Psoas muscle (tissue), 8 donors: ENCODE measurements around the gene NOP56. TPM values are rescaled to one million over a fixed set of nuclear protein-coding genes. Genes with fewer than 3 reads are reported as not detected.

Source experiments
- ATAC-seq, 4 donors: fragments of 200-7000 bp; cut with Tn5 transposase; one replicate each; pipeline ENCODE4 v1.9.1; 2020; ENCODE audit warnings: moderate library complexity in 3 of 4, mild to moderate bottlenecking in 2 of 4
- DNase-seq, 2 donors: peaks; one replicate each; pipeline ENCODE4 v3.0.0-alpha.2; 2020
- H3K27ac ChIP-seq: fragments of 200-600 bp; one replicate; pipeline ENCODE4 v1.8.0; 2022
- H3K27me3 ChIP-seq, 3 donors: fragments of 200-600 bp in 1 of 3; one replicate each; pipeline versions ENCODE4 v1.6.1 to v1.8.0; 2013 to 2022; ENCODE audit warnings: low read length in 2 of 3, mild to moderate bottlenecking in 2 of 3, moderate library complexity in 1 of 3; ENCODE audit not compliant: insufficient read depth in 3 of 3
- H3K36me3 ChIP-seq, 2 donors: fragments of 200-600 bp in 1 of 2; one replicate each; pipeline versions ENCODE4 v1.6.1 to v1.8.0; 2013 to 2022; ENCODE audit warnings: low read depth in 1 of 2, mild to moderate bottlenecking in 1 of 2, moderate library complexity in 1 of 2; ENCODE audit not compliant: insufficient read depth in 1 of 2
- H3K4me1 ChIP-seq: fragments of 200-600 bp; one replicate; pipeline ENCODE4 v1.8.0; 2022
- H3K4me3 ChIP-seq: fragments of 200-600 bp; one replicate; pipeline ENCODE4 v1.8.0; 2022; ENCODE audit warnings: mild to moderate bottlenecking
- H3K9me3 ChIP-seq: fragments of 200-600 bp; one replicate; pipeline ENCODE4 v1.8.0; 2022
- WGBS, 3 donors: extraction: QIAGEN DNeasy Blood & Tissue Kit; methylation state at CpG; one replicate each; pipeline versions ENCODE4 v1.1.6 to v1.1.7; 2013; 5-methylcytosine and 5-hydroxymethylcytosine counted together
- intact Hi-C, 2 donors: fragments of 100-400 bp; cut with DNase I; formaldehyde crosslinking; loops; one replicate each; pipeline versions ENCODE4 v1.11.0 to v1.14.2; 2022
- polyA plus RNA-seq, 3 donors: library from polyadenylated mRNA; stranded (reverse); fragments of 200-250 nt; gene quantifications; one replicate each; pipeline ENCODE4 v1.2.3, GENCODE V29; 2013
- total RNA-seq, 4 donors: library from RNA; stranded (reverse); fragmentation: NEBNext Ultra II Directional in 2 of 4; extraction: Animal tissue kit (Norgen Biotek cat#: 25700) in 2 of 4; gene quantifications; one replicate each; pipeline versions ENCODE4 v1.2.1 to v1.2.4, GENCODE V29; 2021 to 2023
- TF ChIP-seq, protein P1 (sequence below): fragments of 200-600 bp; IDR thresholded peaks from one replicate; pipeline ENCODE4 v1.8.0; 2022; ENCODE audit warnings: antibody characterized with exemption
- donor health status: healthy with polysubstance abuse.
- donor health status: DM: no; HTN: no; CAD: no; lungs with moderate emphysema.
- donor health status: Bipolar disorder and iron deficiency.
- donor health status: healthy.
- donor health status: DM: yes; HTN: yes; CAD: no.
- donor health status: DM: no; HTN: no; CAD: no.
- donor health status: DM: no; HTN: no; CAD: no.
- donor health status: DM: yes; HTN: yes; CAD: no.

The NOP56 gene
- total and polyA plus RNA-seq, 7 donors: 63.2 to 173 (median 91.6) TPM

DNA sequence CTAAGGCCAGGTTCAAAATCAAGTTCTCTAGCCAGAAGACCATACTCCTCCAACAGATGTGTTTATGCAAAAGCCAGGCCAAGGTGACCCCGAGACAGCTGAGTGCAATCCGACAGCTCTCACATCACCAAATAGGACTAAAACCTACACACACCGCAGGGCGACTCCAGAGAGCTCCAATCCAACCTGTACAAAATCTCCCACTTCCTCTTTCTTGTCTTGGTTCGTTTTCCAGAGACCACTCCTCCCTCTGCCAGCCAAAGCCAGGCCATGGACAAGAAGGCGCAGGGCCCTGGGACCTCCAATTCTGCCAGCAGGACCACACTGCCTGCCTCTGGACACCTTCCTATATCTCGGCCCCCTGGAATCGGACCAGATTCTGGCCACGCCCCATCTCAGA lies 11.5 kb upstream of the NOP56 start:
- Histone ChIP-seq H3K9me3 (no peaks in the 10 kb centered on the region), H3K27me3 (no peaks in the 10 kb centered on the region), H3K36me3 (peaks cover 3 to 27% of the 10 kb centered on the region in 2 donors), H3K4me1 (no peaks in the 10 kb centered on the region), H3K4me3 (no peak overlapping the region), H3K27ac (no peak overlapping the region)
- intact Hi-C loops: no loop called here
- TF ChIP-seq, protein P1, sequence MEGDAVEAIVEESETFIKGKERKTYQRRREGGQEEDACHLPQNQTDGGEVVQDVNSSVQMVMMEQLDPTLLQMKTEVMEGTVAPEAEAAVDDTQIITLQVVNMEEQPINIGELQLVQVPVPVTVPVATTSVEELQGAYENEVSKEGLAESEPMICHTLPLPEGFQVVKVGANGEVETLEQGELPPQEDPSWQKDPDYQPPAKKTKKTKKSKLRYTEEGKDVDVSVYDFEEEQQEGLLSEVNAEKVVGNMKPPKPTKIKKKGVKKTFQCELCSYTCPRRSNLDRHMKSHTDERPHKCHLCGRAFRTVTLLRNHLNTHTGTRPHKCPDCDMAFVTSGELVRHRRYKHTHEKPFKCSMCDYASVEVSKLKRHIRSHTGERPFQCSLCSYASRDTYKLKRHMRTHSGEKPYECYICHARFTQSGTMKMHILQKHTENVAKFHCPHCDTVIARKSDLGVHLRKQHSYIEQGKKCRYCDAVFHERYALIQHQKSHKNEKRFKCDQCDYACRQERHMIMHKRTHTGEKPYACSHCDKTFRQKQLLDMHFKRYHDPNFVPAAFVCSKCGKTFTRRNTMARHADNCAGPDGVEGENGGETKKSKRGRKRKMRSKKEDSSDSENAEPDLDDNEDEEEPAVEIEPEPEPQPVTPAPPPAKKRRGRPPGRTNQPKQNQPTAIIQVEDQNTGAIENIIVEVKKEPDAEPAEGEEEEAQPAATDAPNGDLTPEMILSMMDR: no peak
- DNase-seq (no peak), ATAC-seq (no peak)
- WGBS, 3 donors: 77 to 85% (median 83%) methylated on average over 9 of the region's 9 CpGs

DNA sequence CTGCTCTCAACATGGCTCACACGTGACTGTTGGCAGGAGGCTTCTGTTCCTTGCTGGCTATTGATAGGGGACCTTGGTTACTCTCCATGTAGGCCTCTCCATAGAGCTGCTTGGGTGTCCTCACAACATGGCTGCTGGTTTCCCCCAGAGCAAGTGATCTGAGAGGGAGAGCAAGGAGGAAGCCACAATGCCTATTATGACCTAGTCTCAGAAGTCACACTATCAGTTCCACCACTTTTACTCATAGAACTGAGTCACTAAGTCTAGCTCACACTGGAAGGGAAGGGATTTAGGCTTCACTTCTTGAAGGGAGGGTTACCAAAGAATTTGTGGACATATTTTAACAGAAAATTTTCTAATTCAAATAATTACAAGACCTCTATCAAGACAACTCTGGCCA lies 8.7 kb upstream of the NOP56 start:
- no peaks in the 10 kb centered on the region for H3K27me3 ChIP-seq
- intact Hi-C loops: no loop called here
- 84 to 90% (median 88%) methylated on average over 1 of the region's 1 CpG for WGBS, 3 donors
- H3K4me3 ChIP-seq: no peak overlapping the region
- no peak overlapping the region for H3K27ac ChIP-seq
- TF ChIP-seq, protein P1: no peak
- H3K4me1 ChIP-seq: no peaks in the 10 kb centered on the region
- H3K36me3 ChIP-seq: peaks cover 3 to 27% of the 10 kb centered on the region in 2 donors
- DNase-seq (no peak), ATAC-seq (no peak)
- H3K9me3 ChIP-seq: no peaks in the 10 kb centered on the region

DNA sequence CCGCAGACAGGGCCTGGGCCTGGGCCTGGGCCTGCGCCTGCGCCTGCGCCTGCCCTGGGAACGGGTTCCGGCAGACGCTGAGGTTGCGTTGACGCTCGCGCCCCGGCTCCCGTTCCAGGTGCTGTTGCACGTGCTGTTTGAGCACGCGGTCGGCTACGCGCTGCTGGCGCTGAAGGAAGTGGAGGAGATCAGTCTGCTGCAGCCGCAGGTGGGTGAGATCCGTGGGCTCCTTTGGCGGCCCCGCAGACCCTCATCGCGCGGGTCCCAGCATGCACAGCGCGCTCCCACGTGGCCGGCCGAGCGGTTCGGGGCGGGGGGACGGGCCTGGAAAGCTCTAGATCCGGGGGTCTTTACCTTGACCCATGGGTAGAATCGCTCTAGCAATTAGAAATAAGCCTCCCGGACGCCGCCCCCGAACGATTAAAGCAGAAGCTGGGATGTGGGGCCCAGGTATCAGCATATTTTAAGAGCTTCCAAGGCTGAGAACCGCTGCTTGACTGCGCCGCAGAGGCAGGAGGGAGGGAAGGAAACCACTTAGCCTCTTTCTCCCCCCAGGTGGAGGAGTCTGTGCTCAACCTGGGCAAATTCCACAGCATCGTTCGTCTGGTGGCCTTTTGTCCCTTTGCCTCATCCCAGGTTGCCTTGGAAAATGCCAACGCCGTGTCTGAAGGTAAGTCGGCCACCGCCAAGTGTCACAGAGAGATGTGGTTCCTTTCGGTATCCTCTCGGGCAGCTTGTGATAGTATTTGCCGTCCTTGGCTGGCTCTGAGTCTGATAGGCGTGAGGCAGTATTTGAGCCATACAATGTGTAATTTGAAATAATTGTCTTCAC lies 508 bp downstream of the NOP56 start:
- intact Hi-C loops: loop anchor here (5.0 to 10.0 kb wide), 2 partner anchors 126 to 178 kb away; partner anchors contain the start of gene SNRPB (in 1 of the 2)
- H3K36me3 ChIP-seq: peaks cover 19 to 46% of the 10 kb centered on the region in 2 donors
- 0 to 1% (median 1%) methylated on average over 46 to 56 of the region's 56 CpGs for WGBS, 3 donors
- no peaks in the 10 kb centered on the region for H3K9me3 ChIP-seq
- peak in 1 of 2 donors; percentile 51 for DNase-seq
- peak; percentile 67 to 72 (median 71) for ATAC-seq
- peak overlapping the region; percentile 98 for H3K4me3 ChIP-seq
- H3K27ac ChIP-seq: peak overlapping the region; percentile 95
- H3K4me1 ChIP-seq: peaks cover 18% of the 10 kb centered on the region
- no peaks in the 10 kb centered on the region for H3K27me3 ChIP-seq
- TF ChIP-seq, protein P1: no peak

DNA sequence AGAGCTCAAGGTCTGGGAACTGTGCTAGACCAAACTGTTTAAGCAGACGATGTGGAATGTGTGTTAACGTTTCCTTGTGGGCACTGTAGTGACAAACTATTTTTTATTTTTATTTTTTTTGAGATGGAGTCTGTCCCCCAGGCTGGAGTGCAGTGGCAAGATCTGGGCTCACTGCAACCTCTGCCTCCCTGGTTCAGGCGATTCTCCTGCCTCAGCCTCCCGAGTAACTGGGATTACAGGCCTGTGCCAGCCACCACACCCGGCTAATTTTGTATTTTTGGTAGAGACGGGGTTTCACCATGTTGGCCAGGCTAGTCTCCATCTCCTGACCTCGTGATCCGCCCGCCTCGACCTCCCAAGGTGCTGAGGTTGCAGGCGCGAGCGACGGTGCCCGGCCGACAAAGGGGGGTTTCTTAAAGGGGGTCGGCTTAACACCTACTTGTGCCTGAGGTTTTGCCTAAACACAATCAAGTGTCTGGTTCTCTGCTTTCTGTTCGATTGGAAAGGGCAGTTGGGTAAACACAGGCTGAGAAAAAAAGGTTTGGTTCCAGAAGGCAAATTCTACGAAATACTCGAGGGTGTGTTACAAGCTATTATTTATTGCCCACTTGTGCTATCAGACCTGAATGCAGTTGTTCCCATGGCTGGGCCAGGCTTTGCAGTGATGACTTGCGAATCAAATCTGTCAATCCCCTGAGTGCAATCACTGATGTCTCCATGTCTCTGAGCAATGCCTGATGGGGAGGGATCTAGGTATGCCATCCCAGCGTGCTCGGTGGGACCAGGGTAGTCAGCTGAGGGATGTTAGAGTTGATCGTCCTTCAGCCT lies 1.3 kb downstream of the NOP56 start:
- Histone ChIP-seq H3K4me1 (peaks cover 18% of the 10 kb centered on the region), H3K27me3 (no peaks in the 10 kb centered on the region), H3K4me3 (peak overlapping the region; percentile 98), H3K9me3 (no peaks in the 10 kb centered on the region), H3K36me3 (peaks cover 19 to 55% of the 10 kb centered on the region in 2 donors), H3K27ac (peak overlapping the region; percentile 95)
- intact Hi-C loops: loop anchor here (5.0 to 10.0 kb wide), 2 partner anchors 126 to 179 kb away; partner anchors contain the start of gene SNRPB (in 1 of the 2)
- TF ChIP-seq, protein P1: no peak
- ATAC-seq: no peak
- no peak for DNase-seq
- 28 to 36% (median 31%) methylated on average over 24 of the region's 24 CpGs for WGBS, 3 donors
